HEK293 (cell line): ENCODE measurements around the gene RSRC2.

Experiments
- CTCF ChIA-PET: fragments of 350-600 bp; formaldehyde crosslinking; extraction: SDS; loops from one replicate; lab custom pipeline; 2021; ENCODE audit warnings: antibody characterized with exemption; lab: Yijun Ruan, JAX
- POLR2A ChIA-PET: fragments of 300-600 bp; formaldehyde crosslinking; extraction: SDS; loops from one replicate; lab custom pipeline; 2020; ENCODE audit warnings: antibody characterized with exemption, inconsistent platforms; lab: Yijun Ruan, JAX
- H3K27ac ChIP-seq: fragments of 200-500 bp; sonication (Bioruptor generic); 2 replicates; pipeline ENCODE4 v1.5.1; 2014; ENCODE audit warnings: low read depth, low read length, control low read depth, inconsistent platforms; ENCODE audit errors: extremely low read depth
- H3K36me3 ChIP-seq, 2 experiments: fragments of 200-500 bp in 1 of 2; sonication (Bioruptor generic) in 1 of 2; 1 replicate in 1 of 2; 2 replicates in 1 of 2; pipeline ENCODE4 v1.5.1; 2014 to 2017; ENCODE audit warnings: inconsistent platforms in 2 of 2, low read length in 2 of 2; ENCODE audit not compliant: control insufficient read depth in 2 of 2, insufficient read depth in 1 of 2
- H3K4me1 ChIP-seq: fragments of 200-500 bp; sonication (Bioruptor generic); 2 replicates; pipeline ENCODE4 v1.5.1; 2014; ENCODE audit warnings: mild to moderate bottlenecking, low read length, inconsistent platforms; ENCODE audit not compliant: control insufficient read depth, insufficient read depth
- H3K4me3 ChIP-seq: 2 replicates; pipeline ENCODE4 v1.5.1; 2011; ENCODE audit warnings: low read depth, mild to moderate bottlenecking, control low read depth, low read length, moderate library complexity
- H3K9me3 ChIP-seq: fragments of 200-500 bp; sonication (Bioruptor generic); 2 replicates; pipeline ENCODE4 v1.5.1; 2014; ENCODE audit warnings: low read depth, low read length, inconsistent platforms; ENCODE audit not compliant: control insufficient read depth, insufficient read depth
- CTCF ChIP-seq: fragments of 450-650 bp; formaldehyde crosslinking; IDR thresholded peaks from 2 replicates; pipeline ENCODE4 v1.5.1; 2016; ENCODE audit warnings: missing biosample characterization, missing genetic modification characterization
- GLIS2 ChIP-seq: fragments of 450-650 bp; formaldehyde crosslinking; IDR thresholded peaks from 2 replicates; pipeline ENCODE4 v1.5.1; 2016; ENCODE audit warnings: missing biosample characterization, missing genetic modification characterization
- KLF17 ChIP-seq: fragments of 450-650 bp; formaldehyde crosslinking; IDR thresholded peaks from 2 replicates; pipeline ENCODE4 v1.5.1; 2016; ENCODE audit warnings: missing biosample characterization, missing genetic modification characterization
- PRDM10 ChIP-seq: fragments of 450-650 bp; formaldehyde crosslinking; IDR thresholded peaks from 2 replicates; pipeline ENCODE4 v1.5.1; 2016; ENCODE audit warnings: missing biosample characterization, missing genetic modification characterization
- PRDM4 ChIP-seq: fragments of 450-650 bp; formaldehyde crosslinking; IDR thresholded peaks from 2 replicates; pipeline ENCODE4 v1.5.1; 2017; ENCODE audit warnings: missing biosample characterization, missing genetic modification characterization
- REPIN1 ChIP-seq: fragments of 450-650 bp; formaldehyde crosslinking; IDR thresholded peaks from 2 replicates; pipeline ENCODE4 v1.5.1; 2017; ENCODE audit warnings: missing biosample characterization, missing genetic modification characterization, low read depth
- ZBTB1 ChIP-seq: fragments of 450-650 bp; formaldehyde crosslinking; IDR thresholded peaks from 2 replicates; pipeline ENCODE4 v1.5.1; 2016; ENCODE audit warnings: missing biosample characterization, missing genetic modification characterization
- ZBTB21 ChIP-seq: fragments of 450-650 bp; formaldehyde crosslinking; IDR thresholded peaks from 2 replicates; pipeline ENCODE4 v1.5.1; 2017; ENCODE audit warnings: missing biosample characterization, missing genetic modification characterization
- ZBTB6 ChIP-seq: fragments of 450-650 bp; formaldehyde crosslinking; IDR thresholded peaks from 2 replicates; pipeline ENCODE4 v1.5.1; 2017; ENCODE audit warnings: missing biosample characterization, missing genetic modification characterization
- ZFP41 ChIP-seq: fragments of 450-650 bp; formaldehyde crosslinking; IDR thresholded peaks from 2 replicates; pipeline ENCODE4 v1.5.1; 2016; ENCODE audit warnings: missing biosample characterization, missing genetic modification characterization, borderline replicate concordance
- ZFP69B ChIP-seq: fragments of 450-650 bp; formaldehyde crosslinking; IDR thresholded peaks from 2 replicates; pipeline ENCODE4 v1.5.1; 2016; ENCODE audit warnings: missing biosample characterization, missing genetic modification characterization
- ZNF114 ChIP-seq: fragments of 450-650 bp; formaldehyde crosslinking; IDR thresholded peaks from 2 replicates; pipeline ENCODE4 v1.5.0; 2017; ENCODE audit warnings: missing biosample characterization, missing genetic modification characterization
- ZNF19 ChIP-seq: fragments of 450-650 bp; formaldehyde crosslinking; IDR thresholded peaks from 2 replicates; pipeline ENCODE4; 2016; ENCODE audit warnings: missing biosample characterization, missing genetic modification characterization, low read depth
- ZNF223 ChIP-seq: fragments of 450-650 bp; formaldehyde crosslinking; IDR thresholded peaks from 2 replicates; pipeline ENCODE4 v1.5.1; 2016; ENCODE audit warnings: missing biosample characterization, missing genetic modification characterization
- ZNF341 ChIP-seq: fragments of 450-650 bp; formaldehyde crosslinking; IDR thresholded peaks from 2 replicates; pipeline ENCODE4; 2016; ENCODE audit warnings: low read depth, missing biosample characterization, missing genetic modification characterization
- ZNF366 ChIP-seq: fragments of 450-650 bp; formaldehyde crosslinking; conservative IDR thresholded peaks from 2 replicates; pipeline ENCODE4 v1.5.1; 2016; ENCODE audit warnings: missing biosample characterization, missing genetic modification characterization
- ZNF391 ChIP-seq: fragments of 450-650 bp; formaldehyde crosslinking; IDR thresholded peaks from 2 replicates; pipeline ENCODE4 v1.5.1; 2016; ENCODE audit warnings: low read depth, missing biosample characterization, missing genetic modification characterization, borderline replicate concordance
- ZNF48 ChIP-seq: fragments of 450-650 bp; formaldehyde crosslinking; IDR thresholded peaks from 2 replicates; pipeline ENCODE4 v1.5.1; 2016; ENCODE audit warnings: missing biosample characterization, missing genetic modification characterization
- ZNF529 ChIP-seq: fragments of 450-650 bp; formaldehyde crosslinking; IDR thresholded peaks from 2 replicates; pipeline ENCODE4 v1.5.1; 2017; ENCODE audit warnings: missing genetic modification characterization, missing biosample characterization; ENCODE audit not compliant: insufficient replicate concordance
- ZNF555 ChIP-seq: fragments of 450-650 bp; formaldehyde crosslinking; conservative IDR thresholded peaks from 2 replicates; pipeline ENCODE4 v1.5.1; 2017; ENCODE audit warnings: missing biosample characterization, mild to moderate bottlenecking, missing genetic modification characterization, inconsistent platforms
- ZNF610 ChIP-seq: fragments of 450-650 bp; formaldehyde crosslinking; IDR thresholded peaks from 2 replicates; pipeline ENCODE4 v1.5.1; 2016; ENCODE audit warnings: missing biosample characterization, missing genetic modification characterization, borderline replicate concordance
- ZNF623 ChIP-seq: fragments of 450-650 bp; formaldehyde crosslinking; IDR thresholded peaks from 2 replicates; pipeline ENCODE4 v1.5.1; 2016; ENCODE audit warnings: missing biosample characterization, missing genetic modification characterization
- ZNF639 ChIP-seq: fragments of 450-650 bp; formaldehyde crosslinking; IDR thresholded peaks from 2 replicates; pipeline ENCODE4 v1.5.1; 2016; ENCODE audit warnings: missing biosample characterization, missing genetic modification characterization
- ZSCAN16 ChIP-seq: fragments of 450-650 bp; formaldehyde crosslinking; IDR thresholded peaks from 2 replicates; pipeline ENCODE4 v1.5.1; 2016; ENCODE audit warnings: missing biosample characterization, missing genetic modification characterization

RSRC2 gene

GRCh38 chr12:122499991-122500684 is 26.6 kb downstream of the RSRC2 start:
- Histone ChIP-seq H3K4me3 (peak overlapping the region; percentile 85), H3K36me3 (peaks cover 32 to 33% of the 10 kb centered on the region in 2 experiments), H3K9me3 (no peaks in the 10 kb centered on the region), H3K27ac (peak overlapping the region; percentile 95), H3K4me1 (peaks cover 3% of the 10 kb centered on the region; the same call in 1 of the 2 replicates)
- ChIA-PET CTCF (interaction anchor here (0.6 to 2.4 kb wide), 2 partner anchors 51 to 100 kb away, joined by 3 to 23 read pairs; no protein-coding TSS in a partner anchor), POLR2A (interaction anchor here (0.5 to 3.7 kb wide), 23 partner anchors 8 to 773 kb away, joined by 3 to 55 read pairs (median 5); partner anchors contain the start of genes DIABLO, KNTC1, MLXIP and MPHOSPH9)
- TF ChIP-seq ZNF623 (tag by site-specific recombination) = no peak
- no peak for TF ChIP-seq ZFP41
- no peak for TF ChIP-seq ZNF19
- TF ChIP-seq ZNF639 (tag by site-specific recombination) = no peak
- no peak for TF ChIP-seq ZNF391 (tag by site-specific recombination)
- no peak; the same call in 1 of the 2 replicates for TF ChIP-seq PRDM10 (tag by site-specific recombination)
- TF ChIP-seq ZNF610 (tag by site-specific recombination) = no peak
- TF ChIP-seq ZNF341 = peak; percentile 55; the same call in 1 of the 2 replicates
- TF ChIP-seq ZFP69B (tag by site-specific recombination) = no peak
- TF ChIP-seq PRDM4 (tag by site-specific recombination) = no peak; the same call in 1 of the 2 replicates
- no peak for TF ChIP-seq ZBTB1 (tag by site-specific recombination)
- TF ChIP-seq ZNF555 (tag by site-specific recombination) = no peak
- TF ChIP-seq ZNF114 (tag by site-specific recombination) = no peak
- no peak for TF ChIP-seq CTCF (tag by site-specific recombination)
- no peak for TF ChIP-seq KLF17 (tag by site-specific recombination)
- TF ChIP-seq ZNF223 = no peak
- TF ChIP-seq GLIS2 = peak; percentile 85
- TF ChIP-seq ZSCAN16 = no peak
- TF ChIP-seq ZNF48 (tag by site-specific recombination) = no peak
- TF ChIP-seq ZNF366 (tag by site-specific recombination) = no peak
- no peak for TF ChIP-seq ZNF529 (tag by site-specific recombination)
- TF ChIP-seq ZBTB6 (tag by site-specific recombination) = no peak
- no peak for TF ChIP-seq REPIN1
- peak; percentile 90 for TF ChIP-seq ZBTB21 (tag by site-specific recombination)
